Hepatocyte (in vitro differentiated cells): Measurements from ENCODE around the gene AZIN2. TPM values are rescaled to one million over a fixed set of nuclear protein-coding genes. Genes with fewer than 3 reads are reported as not detected.
"Not testable (repeated sequence)": the region's sequence is repeated elsewhere in the genome, so short reads cannot be mapped to it uniquely, and the experiment has no call there.

Experiments used
- DNase-seq: peaks from one replicate; pipeline ENCODE4 v3.0.0-alpha.2; 2016; ENCODE audit warnings: low spot score
- H2AFZ ChIP-seq: fragments of 200-600 bp; sonication (generic); 2 replicates; pipeline ENCODE4 v1.6.0; 2016; ENCODE audit warnings: antibody characterized with exemption, mild to moderate bottlenecking
- H3K27ac ChIP-seq: fragments of 200-600 bp; sonication (generic); 2 replicates; pipeline ENCODE4 v1.5.1; 2016; ENCODE audit warnings: mild to moderate bottlenecking
- H3K27me3 ChIP-seq: fragments of 200-600 bp; sonication (generic); 2 replicates; pipeline ENCODE4 v1.6.1; 2016
- H3K36me3 ChIP-seq: fragments of 200-600 bp; sonication (generic); replicated peaks from 2 replicates; pipeline ENCODE4 v1.5.1; 2016; ENCODE audit warnings: low read depth; ENCODE audit not compliant: insufficient read depth
- H3K4me1 ChIP-seq: fragments of 200-600 bp; sonication (generic); 2 replicates; pipeline ENCODE4 v1.5.1; 2016; ENCODE audit warnings: mild to moderate bottlenecking, moderate library complexity; ENCODE audit not compliant: insufficient read depth
- H3K4me2 ChIP-seq: fragments of 200-600 bp; sonication (generic); 2 replicates; pipeline ENCODE4 v1.6.0; 2016
- H3K4me3 ChIP-seq: fragments of 200-600 bp; sonication (generic); 2 replicates; pipeline ENCODE4 v1.5.1; 2016; ENCODE audit warnings: mild to moderate bottlenecking
- H3K79me2 ChIP-seq: fragments of 200-600 bp; sonication (generic); 2 replicates; pipeline ENCODE4 v1.6.0; 2017; ENCODE audit warnings: mild to moderate bottlenecking
- H3K9me2 ChIP-seq: fragments of 200-600 bp; sonication (generic); replicated peaks from 2 replicates; pipeline ENCODE4 v1.6.0; 2017; ENCODE audit warnings: mild to moderate bottlenecking; ENCODE audit not compliant: insufficient read depth
- H3K9me3 ChIP-seq: fragments of 200-600 bp; sonication (generic); 2 replicates; pipeline ENCODE4 v1.5.1; 2016; ENCODE audit warnings: low read depth, mild to moderate bottlenecking
- H4K20me1 ChIP-seq: fragments of 200-600 bp; sonication (generic); 2 replicates; pipeline ENCODE4 v1.6.0; 2016; ENCODE audit warnings: mild to moderate bottlenecking; ENCODE audit not compliant: insufficient read depth, poor library complexity, severe bottlenecking
- CTCF ChIP-seq: fragments of 200-600 bp; sonication (generic); IDR thresholded peaks from 2 replicates; pipeline ENCODE4 v1.5.1; 2016; ENCODE audit warnings: antibody characterized with exemption, mild to moderate bottlenecking; ENCODE audit not compliant: poor library complexity
- EZH2 ChIP-seq: fragments of 200-600 bp; sonication (generic); IDR thresholded peaks from 2 replicates; pipeline ENCODE4 v1.6.1; 2016; ENCODE audit warnings: antibody characterized with exemption, mild to moderate bottlenecking, borderline replicate concordance
- EZH2phosphoT487 ChIP-seq: fragments of 200-600 bp; sonication (generic); IDR thresholded peaks from one replicate; pipeline ENCODE4 v1.6.1; 2018; ENCODE audit warnings: antibody characterized with exemption, mild to moderate bottlenecking, low read depth, moderate library complexity; ENCODE audit not compliant: unreplicated experiment, severe bottlenecking
- WGBS: methylation state at CpG from one replicate; pipeline ENCODE4 v1.1.6; 2016; ENCODE audit warnings: low lambda C conversion rate; ENCODE audit errors: missing lambda C conversion rate; 5-methylcytosine and 5-hydroxymethylcytosine counted together
- polyA plus RNA-seq: library from polyadenylated mRNA; unstranded; fragments of >200 nt; fragmentation: Nextera tagmentation; extraction: Ambion mirVana; gene quantifications from 2 replicates; pipeline ENCODE4 v1.2.1, GENCODE V29; 2016
- total RNA-seq: library from RNA; depleted of rRNA; stranded (reverse); fragments of >200 nt; gene quantifications from 2 replicates; pipeline ENCODE4 v1.2.3, GENCODE V29; 2014

AZIN2 gene
- total and polyA plus RNA-seq, 2 experiments from 2014 or later: 1.8 to 2.8 TPM

GRCh38 chr1:33045246-33045645 lies 35.7 kb upstream of the AZIN2 start:
- peaks cover 5% of the 10 kb centered on the region for H3K4me1 ChIP-seq
- peak; percentile 42 for DNase-seq
- 56% methylated on average over 2 of the region's 2 CpGs for WGBS
- no peaks in the 10 kb centered on the region for H3K9me2 ChIP-seq
- H2AFZ ChIP-seq: no peak overlapping the region
- no peaks in the 10 kb centered on the region for H3K36me3 ChIP-seq
- no peak overlapping the region for H3K4me2 ChIP-seq
- TF ChIP-seq CTCF (no peak), EZH2 (no peak), EZH2phosphoT487 (no peak)
- H3K9me3 ChIP-seq: no peaks in the 10 kb centered on the region
- no peaks in the 10 kb centered on the region for H4K20me1 ChIP-seq
- no peak overlapping the region for H3K27ac ChIP-seq
- H3K79me2 ChIP-seq: no peaks in the 10 kb centered on the region
- no peaks in the 10 kb centered on the region for H3K27me3 ChIP-seq
- H3K4me3 ChIP-seq: no peak overlapping the region

GRCh38 chr1:33045814-33046213 lies 35.1 kb upstream of the AZIN2 start:
- H3K27ac ChIP-seq: no peak overlapping the region
- WGBS: 64% methylated on average over 6 of the region's 6 CpGs

GRCh38 chr1:33046234-33046633 lies 34.7 kb upstream of the AZIN2 start:
- not testable (repeated sequence) for H3K36me3 ChIP-seq, H3K79me2 ChIP-seq, H3K4me1 ChIP-seq, DNase-seq, H3K27ac ChIP-seq, H3K9me3 ChIP-seq, H3K27me3 ChIP-seq, H3K4me2 ChIP-seq, H3K9me2 ChIP-seq, H3K4me3 ChIP-seq, H4K20me1 ChIP-seq, H2AFZ ChIP-seq
- WGBS: 84% methylated on average over 4 of the region's 4 CpGs

More at GRCh38 chr1:33045814-33046213, 35.1 kb upstream of the AZIN2 start:
- Histone ChIP-seq H2AFZ (no peak overlapping the region), H3K27me3 (no peaks in the 10 kb centered on the region), H4K20me1 (no peaks in the 10 kb centered on the region), H3K9me3 (no peaks in the 10 kb centered on the region), H3K36me3 (no peaks in the 10 kb centered on the region), H3K4me2 (no peak overlapping the region), H3K79me2 (no peaks in the 10 kb centered on the region), H3K9me2 (no peaks in the 10 kb centered on the region), H3K4me3 (no peak overlapping the region), H3K4me1 (peaks cover 5% of the 10 kb centered on the region)
- TF ChIP-seq CTCF (no peak), EZH2phosphoT487 (no peak), EZH2 (no peak)
- no peak for DNase-seq

GRCh38 chr1:33047290-33047689 lies 33.7 kb upstream of the AZIN2 start:
- H3K79me2 ChIP-seq: no peaks in the 10 kb centered on the region
- H3K9me3 ChIP-seq: no peaks in the 10 kb centered on the region
- H3K27me3 ChIP-seq: no peaks in the 10 kb centered on the region
- peaks cover 5% of the 10 kb centered on the region for H3K4me1 ChIP-seq
- no peaks in the 10 kb centered on the region for H3K36me3 ChIP-seq
- no peak overlapping the region for H3K4me2 ChIP-seq
- 100% methylated on average over 2 of the region's 2 CpGs for WGBS
- DNase-seq: no peak
- TF ChIP-seq CTCF (no peak), EZH2 (no peak), EZH2phosphoT487 (no peak)
- no peak overlapping the region for H2AFZ ChIP-seq
- H4K20me1 ChIP-seq: no peaks in the 10 kb centered on the region
- no peak overlapping the region for H3K4me3 ChIP-seq
- H3K9me2 ChIP-seq: no peaks in the 10 kb centered on the region
- no peak overlapping the region for H3K27ac ChIP-seq
